GM15510 (cell line): ENCODE results near the gene CYFIP1.

Source experiments
- POLR2A ChIP-seq: IDR thresholded peaks from 3 replicates; pipeline ENCODE4 v1.6.1; 2011; ENCODE audit warnings: borderline replicate concordance; ENCODE audit not compliant: insufficient read length; ENCODE audit errors: extremely low read depth

The CYFIP1 gene

GRCh38 chr15:22881739-22882440 lies 98.3 kb downstream of the CYFIP1 start:
- TF ChIP-seq POLR2A: no peak

GRCh38 chr15:22880981-22881738 lies 99.0 kb downstream of the CYFIP1 start:
- no peak for TF ChIP-seq POLR2A

- no peak for TF ChIP-seq POLR2A
These were observed 99.8 kb downstream of the CYFIP1 start for GRCh38 chr15:22880068-22880980.

GRCh38 chr15:22878103-22878502 lies 102.1 kb downstream of the CYFIP1 start:
- TF ChIP-seq POLR2A: no peak

- TF ChIP-seq POLR2A: no peak
These were observed 102.6 kb downstream of the CYFIP1 start for GRCh38 chr15:22877607-22878006.

GRCh38 chr15:22877117-22877516 lies 103.1 kb downstream of the CYFIP1 start:
- TF ChIP-seq POLR2A: no peak

GRCh38 chr15:22874966-22875365 lies 105.2 kb downstream of the CYFIP1 start:
- no peak for TF ChIP-seq POLR2A

- TF ChIP-seq POLR2A: no peak
These were observed 105.9 kb downstream of the CYFIP1 start for GRCh38 chr15:22874256-22874655.

- TF ChIP-seq POLR2A: no peak
These were observed 106.3 kb downstream of the CYFIP1 start for GRCh38 chr15:22873841-22874240.

GRCh38 chr15:22872936-22873701 lies 107.0 kb downstream of the CYFIP1 start:
- no peak for TF ChIP-seq POLR2A

- TF ChIP-seq POLR2A: no peak
These were observed 108.6 kb downstream of the CYFIP1 start for GRCh38 chr15:22871481-22872086.

- no peak for TF ChIP-seq POLR2A
These were observed 109.3 kb downstream of the CYFIP1 start for GRCh38 chr15:22870865-22871264.

GRCh38 chr15:22869856-22870255 lies 110.3 kb downstream of the CYFIP1 start:
- peak; percentile 13 for TF ChIP-seq POLR2A

- no peak for TF ChIP-seq POLR2A
These were observed 111.2 kb downstream of the CYFIP1 start for GRCh38 chr15:22868928-22869327.
